HG03025 (cell line): Measurements from ENCODE around the gene ZBTB7A.

ENCODE experiments used
- ATAC-seq: cut with Tn5 transposase; IDR thresholded peaks from one replicate; pipeline ENCODE4 v1.9.1; 2021; ENCODE audit warnings: mild to moderate bottlenecking, moderate library complexity; ENCODE audit not compliant: unreplicated experiment, low FRiP score

The ZBTB7A gene

DNA sequence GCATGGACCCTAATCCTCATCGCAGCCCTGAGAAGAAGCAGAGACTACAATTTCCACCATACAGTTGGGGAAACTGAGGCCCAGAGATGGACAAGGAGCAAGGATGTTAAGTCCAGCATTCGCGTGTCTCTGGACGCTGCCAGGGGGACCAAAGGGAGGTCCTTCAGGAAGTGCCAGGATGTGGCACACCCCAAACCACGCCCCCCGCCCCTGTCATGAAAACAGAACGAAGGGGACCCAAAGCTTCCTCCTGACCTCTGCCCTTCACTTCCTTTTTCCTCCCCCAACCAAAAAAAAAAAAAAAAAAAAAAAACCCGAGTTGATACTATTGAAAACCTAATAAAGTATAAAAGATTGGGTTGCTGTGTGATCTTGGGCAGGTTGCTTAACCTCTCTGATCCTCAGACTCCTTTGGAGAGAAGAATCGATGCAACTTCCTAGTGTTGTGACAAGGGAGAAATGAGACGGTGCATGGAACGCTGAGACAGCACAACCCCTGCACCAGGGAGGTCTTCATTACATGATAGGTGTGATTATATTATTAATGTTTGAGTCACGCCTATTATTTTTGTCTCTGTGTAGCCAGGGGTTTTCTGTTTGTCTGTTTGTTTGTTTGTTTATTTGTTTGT lies 2.7 kb upstream of the ZBTB7A start:
- ATAC-seq: no peak

DNA sequence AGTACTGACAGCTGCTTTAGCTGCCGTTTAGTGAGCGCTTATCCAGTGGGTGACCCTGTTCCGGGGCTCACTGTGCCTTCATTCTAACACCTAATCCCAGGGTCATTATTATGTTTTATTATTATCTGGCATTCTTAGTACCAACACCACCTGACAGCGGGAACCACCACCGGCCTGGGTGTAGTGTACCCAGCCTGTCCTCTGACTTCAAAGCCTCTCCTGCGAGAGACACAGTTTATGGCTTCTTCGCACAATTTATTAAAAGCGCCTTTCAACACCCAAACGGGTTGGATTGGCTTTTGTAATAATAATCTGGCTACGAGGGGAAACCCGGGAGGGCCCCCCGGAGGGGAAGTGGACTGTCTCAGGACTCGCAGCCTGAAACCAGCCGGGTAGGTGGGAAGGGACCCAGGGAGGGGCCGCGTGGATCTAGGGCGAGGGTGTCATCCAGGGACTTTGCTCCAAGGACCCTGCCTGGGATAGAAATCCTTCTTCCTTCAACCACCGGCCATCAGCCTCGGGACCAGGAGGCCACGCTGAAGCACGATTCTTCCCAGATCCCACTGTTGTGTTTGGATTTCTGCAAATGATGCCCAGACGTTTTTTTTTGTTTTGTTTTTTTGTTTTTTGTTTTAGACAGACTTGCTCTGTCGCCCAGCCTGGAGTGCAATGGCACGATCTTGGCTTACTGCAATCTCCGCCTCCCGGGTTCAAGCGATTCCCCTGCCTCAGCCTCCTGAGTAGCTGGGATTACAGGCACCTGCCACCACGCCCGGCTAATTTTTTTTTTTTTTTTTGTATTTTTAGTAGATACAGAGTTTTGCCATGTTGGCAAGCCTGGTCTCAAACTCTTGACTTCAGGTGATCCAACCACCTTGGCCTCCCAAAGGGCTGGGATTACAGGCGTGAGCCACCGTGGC lies 1.6 kb upstream of the ZBTB7A start:
- no peak for ATAC-seq

DNA sequence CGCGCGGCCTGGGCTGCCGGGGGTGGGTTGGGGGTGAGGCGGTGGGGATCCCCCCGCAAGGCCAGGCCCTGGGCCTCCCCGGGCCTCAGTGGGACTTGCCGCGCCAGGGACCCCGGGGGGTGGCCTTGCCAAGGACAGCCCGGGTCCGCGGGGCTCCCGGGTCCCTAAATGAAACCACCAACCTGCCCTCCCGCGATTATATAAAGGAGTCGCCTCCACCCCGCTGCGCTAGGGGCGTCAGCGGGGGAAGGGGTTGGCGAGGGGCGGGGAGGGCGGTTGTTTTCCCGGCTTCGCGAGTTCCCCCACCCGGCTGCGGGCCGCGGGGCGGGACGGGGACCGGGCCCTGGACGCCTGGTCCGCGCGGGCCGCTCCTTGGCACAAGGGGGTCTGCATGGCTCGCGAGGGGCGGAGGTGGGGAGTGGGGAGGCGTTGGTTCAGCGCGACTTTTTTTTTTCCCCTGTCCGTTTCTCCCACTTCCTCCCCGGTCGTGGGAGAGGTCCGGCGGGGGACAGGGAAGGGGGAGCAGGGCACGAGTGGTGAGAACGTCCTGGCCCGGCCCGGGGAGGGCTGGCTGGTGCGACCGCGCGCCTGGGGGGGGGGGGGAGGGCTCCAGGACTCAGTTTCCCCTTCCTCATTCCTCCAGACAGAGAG lies 822 bp upstream of the ZBTB7A start:
- ATAC-seq: no peak

DNA sequence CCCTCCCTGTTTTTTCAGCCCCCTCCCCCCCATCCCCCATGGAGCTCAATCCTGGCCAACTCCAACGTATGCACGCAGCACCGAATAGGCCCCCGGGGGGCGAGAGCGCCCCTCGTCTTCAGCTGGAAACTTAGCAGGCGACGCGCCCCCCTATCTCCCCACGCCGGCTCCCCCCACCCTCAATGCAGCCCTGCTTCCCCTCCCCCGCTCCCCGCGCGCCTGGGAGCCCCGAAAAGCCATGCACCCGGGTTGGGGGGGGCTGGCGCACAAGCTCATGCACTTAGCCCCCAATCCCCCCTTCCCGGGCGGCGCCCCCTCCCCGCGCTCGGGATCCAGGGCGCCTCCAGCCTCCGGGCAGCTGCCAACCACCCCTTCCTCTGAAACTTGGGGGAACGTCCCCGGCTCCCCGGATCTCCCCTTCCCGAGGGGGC lies 508 bp downstream of the ZBTB7A start:
- ATAC-seq: no peak

DNA sequence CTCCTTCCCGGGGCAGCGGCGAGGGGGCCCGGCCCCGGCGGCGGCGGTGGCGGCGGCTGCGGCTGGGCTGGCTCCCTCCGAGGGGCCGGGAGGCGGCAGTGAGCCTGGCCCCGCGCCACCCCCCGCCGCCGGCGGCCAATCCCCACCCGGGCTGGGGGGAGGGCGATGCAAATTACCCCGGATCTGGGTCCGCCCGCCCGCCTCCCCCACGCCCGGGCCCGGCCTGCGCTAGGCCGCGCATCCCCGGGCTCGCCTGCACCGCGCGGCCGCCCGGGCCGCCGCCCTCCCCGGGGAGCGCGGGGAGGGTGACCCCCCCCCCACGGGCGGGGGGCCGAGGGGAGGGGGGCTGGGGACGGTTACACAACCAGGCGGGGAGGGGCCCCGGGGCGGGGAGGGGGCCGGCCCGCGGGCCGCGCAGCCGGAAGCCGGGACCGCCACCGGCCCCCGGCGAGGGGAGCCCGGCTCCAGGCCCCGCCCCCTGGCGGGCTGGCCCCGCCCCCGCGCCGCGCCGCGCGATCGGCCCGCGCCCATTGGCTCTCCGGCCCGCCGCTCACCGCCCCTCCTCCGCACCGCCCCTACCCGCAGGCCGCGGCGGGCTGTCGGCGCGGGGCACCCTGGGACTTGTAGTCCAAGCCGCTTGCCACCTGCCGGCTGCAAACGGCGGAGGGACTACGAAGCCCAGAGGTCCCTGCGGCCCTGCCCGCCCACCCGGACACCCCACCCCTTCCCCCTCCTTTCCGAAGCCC lies 1.1 kb downstream of the ZBTB7A start:
- peak; percentile 58 for ATAC-seq

DNA sequence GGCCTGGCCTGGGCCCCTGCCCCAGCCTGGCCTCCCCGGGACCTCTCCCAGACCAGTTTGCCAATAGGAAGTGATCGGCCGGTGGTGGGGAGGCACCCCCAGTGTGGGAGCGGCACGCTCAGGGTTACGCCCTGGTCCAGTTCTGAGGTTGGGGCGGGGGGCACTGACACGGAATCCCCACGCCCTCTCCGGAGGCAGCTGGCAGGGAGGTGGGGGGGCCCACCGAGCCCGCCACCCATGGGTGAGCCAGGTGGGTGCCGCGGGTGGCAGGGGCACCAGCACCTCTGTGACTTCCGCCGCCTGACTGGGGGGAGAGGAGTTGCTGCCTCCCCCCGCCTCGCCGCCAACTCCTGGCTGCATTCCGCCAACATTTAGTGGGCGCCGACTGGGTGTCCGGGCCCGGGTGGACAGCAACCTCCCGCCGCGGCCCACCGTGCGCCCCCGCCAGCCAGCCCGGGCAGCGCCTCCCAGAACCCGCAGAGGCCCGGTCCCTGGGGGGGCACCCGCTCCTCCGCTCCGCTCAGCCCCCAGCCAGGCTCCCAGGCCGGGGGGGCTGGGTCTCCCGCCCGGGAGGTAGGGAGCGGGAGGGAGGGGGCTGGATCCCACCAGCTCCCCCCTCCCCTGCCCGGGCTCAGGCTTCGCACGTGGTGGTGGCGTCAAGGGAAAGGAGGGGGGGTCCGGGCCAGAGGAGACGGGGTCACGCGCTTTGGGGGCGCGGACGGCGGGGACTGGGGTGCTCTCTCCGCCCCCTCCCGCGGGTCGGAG lies 2.0 kb downstream of the ZBTB7A start:
- peak; percentile 0 for ATAC-seq

DNA sequence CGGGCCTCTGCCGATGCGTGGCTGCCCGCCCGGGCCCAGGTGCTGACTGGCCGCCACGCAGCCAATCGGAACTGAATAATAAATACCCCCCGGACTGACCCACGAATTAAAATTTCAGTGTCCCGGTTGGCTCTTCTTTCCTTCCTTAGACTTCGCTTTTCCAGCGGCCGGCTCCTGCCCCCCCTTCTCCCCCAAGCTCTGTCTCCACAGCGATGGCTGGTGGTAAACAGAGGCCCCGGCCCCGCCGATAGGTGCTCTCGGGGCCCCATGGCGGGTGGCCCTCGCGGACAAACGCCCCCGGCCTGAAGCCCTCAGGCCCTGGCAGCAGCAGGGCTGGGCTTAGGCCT lies 2.6 kb downstream of the ZBTB7A start:
- ATAC-seq: no peak

DNA sequence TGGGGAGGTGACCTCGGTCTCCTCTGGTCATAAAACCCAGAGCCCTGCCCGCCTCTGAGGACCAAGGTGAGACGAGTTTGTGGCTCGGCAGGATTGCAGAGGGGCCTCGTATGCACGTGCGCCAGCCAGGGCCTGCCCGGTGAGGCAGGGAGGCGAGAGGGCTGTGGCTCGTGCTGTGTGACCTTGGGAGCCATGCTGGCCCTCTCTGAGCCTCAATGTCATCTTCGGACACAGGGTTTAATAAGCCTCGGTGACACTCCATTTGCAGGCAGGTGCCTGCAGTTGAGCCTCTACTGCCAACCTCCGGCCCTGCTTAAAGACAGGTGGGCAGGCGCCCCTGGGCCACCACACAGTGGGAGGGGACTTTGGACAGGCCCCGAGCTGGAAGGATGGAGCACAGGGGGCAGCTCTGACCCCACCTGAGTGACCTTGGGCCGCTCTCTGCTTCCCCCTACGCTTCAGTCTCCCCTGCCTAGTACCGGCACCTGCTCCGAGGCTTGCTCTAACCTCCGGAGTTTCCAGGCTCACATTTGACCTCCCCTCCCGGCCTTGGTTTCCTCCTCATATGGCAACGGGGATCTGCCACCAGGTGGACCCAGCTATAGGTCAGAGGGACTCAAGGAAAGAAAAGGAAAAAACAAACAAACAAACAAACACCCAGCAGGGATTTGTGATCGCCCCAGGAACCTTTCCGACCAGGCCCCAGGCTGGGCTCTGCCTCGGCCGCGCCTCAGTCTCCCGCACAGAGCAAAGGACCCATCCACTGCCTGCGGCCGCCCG lies 3.1 kb downstream of the ZBTB7A start:
- ATAC-seq: no peak

DNA sequence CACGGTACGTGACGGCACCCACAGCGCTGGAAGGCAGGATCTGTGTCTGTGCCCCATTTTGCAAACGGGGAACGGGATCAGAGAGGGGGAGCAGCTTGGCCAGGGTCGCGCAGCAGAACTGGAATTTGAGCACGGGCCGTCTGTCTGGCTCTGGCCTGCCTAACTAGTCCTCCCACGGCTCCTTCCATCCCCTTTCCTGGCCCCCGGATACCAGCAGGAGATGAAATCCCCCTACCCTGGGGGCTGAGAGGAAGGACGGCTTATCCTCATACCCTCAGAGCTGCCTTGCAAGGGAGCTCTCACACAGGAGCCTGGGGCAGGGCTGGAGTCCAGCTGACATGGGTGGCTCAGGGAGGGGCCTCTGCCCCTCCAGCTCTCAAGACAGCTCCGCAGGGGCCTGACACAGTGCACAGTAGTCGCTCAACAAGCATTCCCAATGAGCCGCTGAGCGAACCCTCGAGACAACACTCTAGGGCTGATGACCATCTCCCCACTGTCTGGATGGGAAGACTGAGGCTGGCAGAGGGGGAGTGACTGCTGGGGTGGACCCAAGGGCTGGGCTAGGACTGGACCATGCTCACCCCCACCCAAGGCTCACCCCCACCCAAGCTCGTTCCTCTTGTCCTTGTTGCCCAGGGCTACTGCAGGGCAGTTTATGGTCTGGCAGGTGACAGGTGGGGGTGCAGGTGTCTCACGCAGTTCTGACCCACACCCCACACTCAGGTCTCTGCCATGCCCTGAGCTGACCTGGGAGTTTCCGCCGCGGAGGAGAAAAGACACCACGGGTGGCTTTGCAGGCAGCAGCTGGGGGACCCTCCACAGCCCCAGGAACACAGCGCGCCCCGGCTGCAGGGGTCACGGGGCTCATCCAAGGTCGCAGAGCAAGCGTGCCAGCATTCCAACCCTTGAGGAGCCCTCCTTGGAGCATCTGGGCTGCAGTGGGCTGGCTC lies 4.0 kb downstream of the ZBTB7A start:
- ATAC-seq: no peak

DNA sequence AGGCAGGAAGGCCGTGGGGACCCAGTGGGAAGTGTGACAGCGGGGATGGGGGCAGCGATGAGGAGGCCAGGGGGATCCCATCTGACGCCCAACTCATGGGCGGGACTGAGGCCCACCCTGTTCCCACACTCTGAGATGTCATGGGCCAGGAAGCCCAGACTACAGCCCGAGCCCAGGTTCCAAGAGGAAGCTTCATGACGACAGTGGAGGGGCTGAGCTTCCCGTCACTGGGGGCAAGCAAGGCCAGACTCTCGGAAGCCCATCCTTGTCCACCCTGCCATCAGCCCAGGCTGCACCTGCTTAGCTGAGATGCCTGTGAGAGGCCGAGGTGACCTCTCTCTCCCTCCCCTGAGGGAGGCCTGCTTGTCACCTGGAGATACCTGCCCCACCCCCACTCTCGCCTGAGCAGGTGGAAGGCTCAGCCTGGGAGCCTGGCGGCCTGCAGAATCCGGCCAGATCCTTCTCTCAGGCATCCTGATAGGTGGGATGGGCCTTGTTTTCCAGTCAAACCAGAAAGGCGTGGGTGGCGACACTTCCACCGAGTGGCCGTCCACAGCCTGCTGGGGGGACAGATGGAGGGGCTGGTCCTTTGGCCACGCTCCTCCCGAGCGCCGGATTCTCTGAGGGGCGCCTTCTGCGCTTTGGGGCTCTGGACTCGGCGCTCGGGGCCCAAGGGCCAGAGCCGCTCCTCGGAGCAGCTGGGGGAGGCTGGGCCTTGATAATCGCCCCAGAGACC lies 4.8 kb downstream of the ZBTB7A start:
- no peak for ATAC-seq

DNA sequence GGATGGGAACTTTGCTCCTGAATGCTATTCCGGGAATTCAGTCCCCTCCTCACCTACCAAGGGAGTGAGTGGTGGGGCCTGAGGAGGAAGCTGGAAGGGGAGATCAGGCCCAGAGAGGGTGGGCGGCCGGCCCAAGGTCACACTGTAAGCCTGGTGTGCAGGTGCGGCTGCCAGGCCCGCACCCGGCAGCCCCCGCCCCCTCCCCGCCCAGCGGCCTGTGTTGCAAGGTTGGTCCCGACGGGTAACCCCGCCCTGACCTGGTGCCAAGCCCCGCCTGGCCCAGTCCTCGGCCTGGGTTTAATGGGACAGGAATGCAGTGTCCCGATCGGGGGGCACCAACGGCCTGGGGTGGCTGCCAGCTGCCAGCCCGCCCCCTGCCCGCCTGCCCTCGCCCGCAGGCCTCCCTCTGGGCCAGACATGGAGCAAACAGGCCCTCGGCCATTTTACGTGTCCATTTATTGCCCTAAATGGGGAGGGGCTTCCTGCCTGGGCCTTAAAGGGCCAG lies 5.5 kb downstream of the ZBTB7A start:
- ATAC-seq: no peak

DNA sequence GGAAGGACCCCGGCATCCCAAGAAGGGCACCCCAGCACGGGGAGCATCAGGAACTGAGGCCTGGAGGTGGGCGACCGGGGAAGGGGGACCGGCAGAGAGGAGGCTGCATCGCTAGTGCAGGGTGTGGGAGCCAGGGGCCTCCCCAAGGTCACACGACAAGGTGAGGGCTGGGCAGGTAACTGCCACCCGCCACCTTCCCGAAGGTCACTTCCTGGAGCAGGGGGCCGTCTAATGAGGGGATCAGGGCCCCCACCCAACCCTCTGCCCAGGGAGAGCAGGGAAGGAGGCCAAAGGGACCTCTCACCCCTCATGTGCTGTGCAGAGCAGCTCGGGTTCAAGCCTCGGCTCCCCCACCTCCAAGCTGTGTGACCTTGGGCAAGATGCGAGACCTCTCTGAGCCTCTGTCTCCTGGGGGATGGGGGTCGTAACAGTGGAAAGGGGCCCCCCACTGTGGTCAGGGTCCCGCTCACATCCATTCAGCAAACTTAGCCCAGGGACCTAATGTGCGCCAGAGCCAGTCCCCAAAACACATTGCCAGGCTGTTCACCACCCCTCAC lies 6.0 kb downstream of the ZBTB7A start:
- no peak for ATAC-seq

DNA sequence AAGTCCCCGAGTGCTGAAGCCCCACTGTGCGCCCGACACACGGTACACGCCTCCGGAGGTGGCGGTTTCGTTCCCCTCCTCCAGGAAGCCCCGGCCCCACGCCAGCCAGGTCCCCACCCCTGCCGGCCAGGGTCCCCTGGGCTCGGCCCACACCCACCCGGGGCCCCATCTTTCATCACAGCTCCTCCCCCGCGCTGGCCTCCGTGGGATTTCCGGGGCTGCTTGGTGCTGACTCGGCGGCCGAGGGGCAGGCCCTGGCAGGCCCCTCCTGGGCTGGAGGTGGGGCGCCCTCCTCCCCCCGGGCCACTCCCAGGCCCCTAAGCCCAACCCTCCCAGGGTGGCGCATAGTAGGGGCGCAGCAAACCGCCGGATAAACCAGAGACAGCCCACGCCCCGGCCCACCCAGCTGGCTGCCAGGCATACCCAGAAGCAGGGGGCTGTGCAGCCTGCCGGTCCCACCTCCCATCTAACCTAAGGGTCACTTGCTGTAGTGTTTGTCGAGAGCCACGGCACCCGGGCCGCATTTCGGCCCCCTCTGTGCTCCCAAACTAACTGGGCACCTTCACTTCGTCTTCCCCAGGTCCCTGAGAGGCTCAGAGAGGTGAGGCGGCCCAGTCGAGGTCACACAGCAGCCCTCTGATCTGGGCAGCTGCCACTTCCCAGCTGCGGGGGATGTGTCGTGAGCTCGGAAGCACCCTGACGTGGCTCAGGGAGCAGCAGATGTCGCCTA lies 6.6 kb downstream of the ZBTB7A start:
- ATAC-seq: no peak

DNA sequence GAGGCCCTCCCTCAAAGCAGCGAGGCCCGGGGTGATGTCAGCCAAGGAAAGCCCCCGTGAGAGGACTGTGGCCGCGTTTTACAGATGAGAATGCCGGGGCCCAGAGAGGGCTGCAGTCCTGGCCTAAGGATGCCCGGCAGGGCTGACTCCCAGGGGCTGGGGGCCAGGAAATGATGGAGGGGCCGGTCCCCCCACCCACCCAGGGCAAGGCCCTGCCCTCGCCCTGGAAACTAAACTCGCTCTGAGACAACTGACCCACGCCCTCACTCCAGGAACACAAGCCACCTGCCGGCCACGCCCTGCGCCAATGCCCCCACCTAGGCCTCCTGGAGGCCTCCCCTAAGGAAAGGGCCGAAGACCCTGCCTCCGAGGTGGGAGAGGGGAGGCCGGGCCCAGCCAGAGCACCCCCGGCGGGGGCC lies 7.2 kb downstream of the ZBTB7A start:
- no peak for ATAC-seq

DNA sequence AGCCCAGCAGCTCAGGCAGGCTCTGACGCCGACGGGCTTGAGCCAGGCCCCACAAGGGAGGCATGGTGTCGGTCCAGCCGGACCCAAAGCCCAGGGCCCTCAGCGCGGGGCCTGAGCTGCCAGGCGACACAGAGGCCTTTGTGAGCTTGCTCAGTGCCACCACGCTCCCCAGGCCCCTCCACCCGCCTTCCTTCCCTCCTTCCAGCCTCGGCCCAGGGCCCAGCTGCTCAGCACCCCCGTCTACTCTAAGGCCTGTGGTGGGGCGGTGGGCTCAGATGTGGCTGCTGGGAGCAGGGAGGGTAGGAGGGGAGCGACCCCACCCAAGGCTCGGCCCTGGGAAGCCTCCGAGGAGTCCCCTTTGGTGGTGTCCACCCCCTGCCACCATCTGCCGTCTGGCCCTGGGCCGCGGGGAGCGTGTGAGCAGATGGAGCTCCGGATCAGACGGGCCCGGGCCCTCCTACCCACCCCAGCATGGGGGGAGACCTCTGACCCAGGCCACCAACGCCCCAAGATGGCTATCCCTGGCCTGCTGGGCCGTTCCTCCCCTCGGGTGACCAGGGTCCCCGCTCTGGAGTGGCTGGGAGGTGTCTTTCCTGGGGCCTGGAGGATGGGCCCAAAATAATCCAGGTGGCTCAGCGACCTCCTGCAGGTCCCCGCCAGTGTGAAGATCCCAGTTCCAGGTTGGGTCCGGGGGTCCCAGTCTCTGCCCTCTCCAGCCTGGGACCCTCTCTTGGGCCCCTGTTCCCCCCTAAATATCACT lies 7.8 kb downstream of the ZBTB7A start:
- no peak for ATAC-seq
